ENCODE measurements around the gene ATP1A4. TPM values are rescaled to one million over a fixed set of nuclear protein-coding genes. Genes with fewer than 3 reads are reported as not detected.

ATP1A4 gene
- total RNA-seq, 1 donor from 2014 or later: not detected

- Histone ChIP-seq H3K79me2 (ENCODE audit: insufficient read depth, low read length) (no peaks in the 10 kb centered on the region), H3K27ac (ENCODE audit: low read depth, low read length) (no peak overlapping the region), H2AFZ (ENCODE audit: low read depth, low read length) (no peak overlapping the region), H3K4me3 (ENCODE audit: insufficient read depth, low read depth, low read length) (no peak overlapping the region), H3K4me2 (ENCODE audit: low read length) (no peak overlapping the region), H3K4me1 (ENCODE audit: insufficient read depth, low read length) (no peaks in the 10 kb centered on the region), H4K20me1 (ENCODE audit: insufficient read depth, low read length) (no peaks in the 10 kb centered on the region), H3K9me3 (ENCODE audit: insufficient read depth, low read depth, low read length) (no peaks in the 10 kb centered on the region), H3K27me3 (ENCODE audit: insufficient read depth, low read length) (no peaks in the 10 kb centered on the region), H3K9ac (ENCODE audit: low read length) (no peak overlapping the region), H3K36me3 (ENCODE audit: insufficient read depth, low read length) (no peaks in the 10 kb centered on the region)
- Mint-ChIP-seq H3K4me3 (ENCODE audit: unreplicated experiment) (no peak overlapping the region), H3K27ac (ENCODE audit: unreplicated experiment) (peak overlapping the region; percentile 73), H3K4me1 (ENCODE audit: low read depth, unreplicated experiment) (peaks cover 11% of the 10 kb centered on the region), H3K36me3 (ENCODE audit: low read depth, unreplicated experiment) (no peaks in the 10 kb centered on the region), H3K27me3 (ENCODE audit: low read depth, unreplicated experiment) (peaks cover 6% of the 10 kb centered on the region), H3K9me3 (ENCODE audit: unreplicated experiment) (no peaks in the 10 kb centered on the region)
- TF ChIP-seq CTCF (IDR thresholded peaks at IDR 0.05; ENCODE audit: insufficient read depth, low read depth, low read length): no peak
- no peak for TF ChIP-seq EZH2 (IDR thresholded peaks at IDR 0.05; ENCODE audit: insufficient read depth, low read length)
- DNase-seq (ENCODE audit: low read depth): no peak
- no peak for FAIRE-seq
Observed at GRCh38 chr1:160158031-160158430, 6.6 kb downstream of the ATP1A4 start.

- no peaks in the 10 kb centered on the region for H3K79me2 ChIP-seq (ENCODE audit: insufficient read depth, low read length)
- H3K4me2 ChIP-seq (ENCODE audit: low read length): no peak overlapping the region
- no peak for DNase-seq (ENCODE audit: low read depth)
- no peaks in the 10 kb centered on the region for H3K4me1 ChIP-seq (ENCODE audit: insufficient read depth, low read length)
- H3K36me3 ChIP-seq (ENCODE audit: insufficient read depth, low read length): no peaks in the 10 kb centered on the region
- Mint-ChIP-seq H3K36me3 (ENCODE audit: low read depth, unreplicated experiment) (no peaks in the 10 kb centered on the region), H3K4me1 (ENCODE audit: low read depth, unreplicated experiment) (peaks cover 11% of the 10 kb centered on the region), H3K27ac (ENCODE audit: unreplicated experiment) (no peak overlapping the region), H3K9me3 (ENCODE audit: unreplicated experiment) (no peaks in the 10 kb centered on the region), H3K27me3 (ENCODE audit: low read depth, unreplicated experiment) (peaks cover 4% of the 10 kb centered on the region), H3K4me3 (ENCODE audit: unreplicated experiment) (no peak overlapping the region)
- FAIRE-seq: no peak
- no peaks in the 10 kb centered on the region for H4K20me1 ChIP-seq (ENCODE audit: insufficient read depth, low read length)
- no peaks in the 10 kb centered on the region for H3K27me3 ChIP-seq (ENCODE audit: insufficient read depth, low read length)
- no peak overlapping the region for H3K4me3 ChIP-seq (ENCODE audit: insufficient read depth, low read depth, low read length)
- no peak overlapping the region for H3K9ac ChIP-seq (ENCODE audit: low read length)
- no peaks in the 10 kb centered on the region for H3K9me3 ChIP-seq (ENCODE audit: insufficient read depth, low read depth, low read length)
- no peak for TF ChIP-seq EZH2 (IDR thresholded peaks at IDR 0.05; ENCODE audit: insufficient read depth, low read length)
- TF ChIP-seq CTCF (IDR thresholded peaks at IDR 0.05; ENCODE audit: insufficient read depth, low read depth, low read length): no peak
- no peak overlapping the region for H3K27ac ChIP-seq (ENCODE audit: low read depth, low read length)
- no peak overlapping the region for H2AFZ ChIP-seq (ENCODE audit: low read depth, low read length)
Observed at GRCh38 chr1:160158534-160158933, 7.1 kb downstream of the ATP1A4 start.

GRCh38 chr1:160159846-160160245 lies 8.4 kb downstream of the ATP1A4 start:
- no peaks in the 10 kb centered on the region for H3K9me3 ChIP-seq (ENCODE audit: insufficient read depth, low read depth, low read length)
- H3K9me3 Mint-ChIP-seq (ENCODE audit: unreplicated experiment): no peaks in the 10 kb centered on the region
- H3K4me2 ChIP-seq (ENCODE audit: low read length): no peak overlapping the region
- no peaks in the 10 kb centered on the region for H3K79me2 ChIP-seq (ENCODE audit: insufficient read depth, low read length)
- no peaks in the 10 kb centered on the region for H3K27me3 ChIP-seq (ENCODE audit: insufficient read depth, low read length)
- DNase-seq (ENCODE audit: low read depth) (no peak), FAIRE-seq (no peak)
- peaks cover 4% of the 10 kb centered on the region for H3K27me3 Mint-ChIP-seq (ENCODE audit: low read depth, unreplicated experiment)
- no peaks in the 10 kb centered on the region for H3K36me3 ChIP-seq (ENCODE audit: insufficient read depth, low read length)
- H3K27ac ChIP-seq (ENCODE audit: low read depth, low read length): no peak overlapping the region
- no peaks in the 10 kb centered on the region for H3K36me3 Mint-ChIP-seq (ENCODE audit: low read depth, unreplicated experiment)
- peaks cover 11% of the 10 kb centered on the region for H3K4me1 Mint-ChIP-seq (ENCODE audit: low read depth, unreplicated experiment)
- H3K9ac ChIP-seq (ENCODE audit: low read length): no peak overlapping the region
- no peak overlapping the region for H3K4me3 Mint-ChIP-seq (ENCODE audit: unreplicated experiment)
- TF ChIP-seq EZH2 (IDR thresholded peaks at IDR 0.05; ENCODE audit: insufficient read depth, low read length): no peak
- no peak for TF ChIP-seq CTCF (IDR thresholded peaks at IDR 0.05; ENCODE audit: insufficient read depth, low read depth, low read length)
- no peak overlapping the region for H3K27ac Mint-ChIP-seq (ENCODE audit: unreplicated experiment)
- no peak overlapping the region for H2AFZ ChIP-seq (ENCODE audit: low read depth, low read length)
- H3K4me3 ChIP-seq (ENCODE audit: insufficient read depth, low read depth, low read length): no peak overlapping the region
- no peaks in the 10 kb centered on the region for H3K4me1 ChIP-seq (ENCODE audit: insufficient read depth, low read length)
- H4K20me1 ChIP-seq (ENCODE audit: insufficient read depth, low read length): no peaks in the 10 kb centered on the region
